HG02852 (cell line): ENCODE measurements around the gene ZSCAN26.
"Not testable (repeated sequence)": the region's sequence is repeated elsewhere in the genome, so short reads cannot be mapped to it uniquely, and the experiment has no call there.

Source experiments
- ATAC-seq: cut with Tn5 transposase; IDR thresholded peaks from one replicate; pipeline ENCODE4 v1.9.1; 2021; ENCODE audit warnings: mild to moderate bottlenecking, moderate library complexity; ENCODE audit not compliant: unreplicated experiment

ZSCAN26 gene

GRCh38 chr6:28315628-28316027 is 48.7 kb downstream of the ZSCAN26 start:
- ATAC-seq, result no peak

- not testable (repeated sequence) for ATAC-seq
Observed at GRCh38 chr6:28317866-28318265, 50.9 kb downstream of the ZSCAN26 start.

- no peak for ATAC-seq
Observed at GRCh38 chr6:28322661-28323060, 55.7 kb downstream of the ZSCAN26 start.

GRCh38 chr6:28323813-28324424 is 57.0 kb downstream of the ZSCAN26 start:
- no peak for ATAC-seq

GRCh38 chr6:28326371-28326948 is 59.5 kb downstream of the ZSCAN26 start:
- no peak for ATAC-seq
